ENCODE results near the gene ALOX5AP.
"Not testable (repeated sequence)": the region's sequence is repeated elsewhere in the genome, so short reads cannot be mapped to it uniquely, and the experiment has no call there.

Gene ALOX5AP

GRCh38 chr13:30737511-30738337 is 2.4 kb downstream of the ALOX5AP start:
- DNase-seq (ENCODE audit: low read depth) = no peak

GRCh38 chr13:30738526-30739236 is 3.3 kb downstream of the ALOX5AP start:
- DNase-seq (ENCODE audit: low read depth) = no peak

- no peak for DNase-seq (ENCODE audit: low read depth)
Observed at GRCh38 chr13:30739237-30739528, 3.8 kb downstream of the ALOX5AP start.

GRCh38 chr13:30739761-30740642 is 4.7 kb downstream of the ALOX5AP start:
- DNase-seq (ENCODE audit: low read depth) = peak; percentile 49

- no peak for DNase-seq (ENCODE audit: low read depth)
Observed at GRCh38 chr13:30742901-30743300, 7.6 kb downstream of the ALOX5AP start.

- DNase-seq (ENCODE audit: low read depth) = no peak
Observed at GRCh38 chr13:30743319-30744055, 8.1 kb downstream of the ALOX5AP start.

- DNase-seq (ENCODE audit: low read depth) = peak; percentile 74
Observed at GRCh38 chr13:30744056-30744680, 8.8 kb downstream of the ALOX5AP start.

GRCh38 chr13:30744681-30745077 is 9.3 kb downstream of the ALOX5AP start:
- no peak for DNase-seq (ENCODE audit: low read depth)

GRCh38 chr13:30745906-30746686 is 10.8 kb downstream of the ALOX5AP start:
- no peak for DNase-seq (ENCODE audit: low read depth)

GRCh38 chr13:30746791-30747190 is 11.4 kb downstream of the ALOX5AP start:
- no peak for DNase-seq (ENCODE audit: low read depth)

- DNase-seq (ENCODE audit: low read depth) = not testable (repeated sequence)
Observed at GRCh38 chr13:30747845-30748244, 12.5 kb downstream of the ALOX5AP start.

- no peak for DNase-seq (ENCODE audit: low read depth)
Observed at GRCh38 chr13:30748717-30749116, 13.4 kb downstream of the ALOX5AP start.

- no peak for DNase-seq (ENCODE audit: low read depth)
Observed at GRCh38 chr13:30750036-30750435, 14.7 kb downstream of the ALOX5AP start.

- no peak for DNase-seq (ENCODE audit: low read depth)
Observed at GRCh38 chr13:30751183-30751933, 16.0 kb downstream of the ALOX5AP start.

GRCh38 chr13:30752201-30752797 is 17.0 kb downstream of the ALOX5AP start:
- no peak for DNase-seq (ENCODE audit: low read depth)

GRCh38 chr13:30753030-30753616 is 17.8 kb downstream of the ALOX5AP start:
- DNase-seq (ENCODE audit: low read depth) = no peak

- no peak for DNase-seq (ENCODE audit: low read depth)
Observed at GRCh38 chr13:30755678-30756077, 20.3 kb downstream of the ALOX5AP start.

GRCh38 chr13:30757026-30757742 is 21.8 kb downstream of the ALOX5AP start:
- no peak for DNase-seq (ENCODE audit: low read depth)
